Prostate gland (tissue), 2 donors: ENCODE measurements around the gene HK1. TPM values are rescaled to one million over a fixed set of nuclear protein-coding genes. Genes with fewer than 3 reads are reported as not detected.

Experiments used
- DNase-seq: peaks from one replicate; pipeline ENCODE4 v3.0.0-alpha.2; 2019; ENCODE audit warnings: low spot score
- H3K27ac ChIP-seq, 2 donors: fragments of 200-600 bp; sonication (generic); 2 replicates each; pipeline ENCODE4 v1.5.1; 2017 to 2019
- H3K27me3 ChIP-seq: fragments of 200-600 bp; sonication (generic); replicated peaks from 2 replicates; pipeline ENCODE4 v1.5.1; 2019; ENCODE audit not compliant: insufficient read depth
- H3K36me3 ChIP-seq, 2 donors: fragments of 200-600 bp; sonication (generic); 1 replicate in 1 of 2; 2 replicates in 1 of 2; pipeline versions ENCODE4 v1.5.1 to v1.8.1; 2017 to 2019
- H3K4me1 ChIP-seq: fragments of 200-600 bp; sonication (generic); replicated peaks from 2 replicates; pipeline ENCODE4 v1.5.1; 2019
- H3K4me3 ChIP-seq, 2 donors: fragments of 200-600 bp; sonication (generic); 2 replicates each; pipeline ENCODE4 v1.5.1; 2017 to 2019
- H3K9me3 ChIP-seq: fragments of 200-600 bp; sonication (generic); 2 replicates; pipeline ENCODE4 v1.5.1; 2017
- POLR2A ChIP-seq: fragments of 450-650 bp; IDR thresholded peaks from one replicate; pipeline ENCODE4 v1.6.1; 2016; ENCODE audit warnings: antibody characterized with exemption, mild to moderate bottlenecking
- POLR2AphosphoS5 ChIP-seq: sonication (generic); formaldehyde crosslinking; IDR thresholded peaks from one replicate; pipeline ENCODE4 v1.6.1; 2017; ENCODE audit warnings: antibody characterized with exemption
- WGBS: methylation state at CpG from one replicate; pipeline ENCODE4 v1.1.5; 2018; 5-methylcytosine and 5-hydroxymethylcytosine counted together
- intact Hi-C: fragments of 100-400 bp; cut with DNase I; formaldehyde crosslinking; loops from one replicate; pipeline ENCODE4 v1.14.2; 2022
- total RNA-seq, 2 donors: library from RNA; depleted of rRNA; stranded (reverse); fragments of >200 nt; gene quantifications; one replicate each; pipeline ENCODE4 v1.1.0, GENCODE V29; 2016
- TF ChIP-seq, protein P1 (sequence below), 4 experiments: fragments of 200-600 bp in 2 of 4; fragments of 450-650 bp in 2 of 4; sonication (generic) in 2 of 4; IDR thresholded peaks; 1 replicate in 3 of 4; 2 replicates in 1 of 4; pipeline ENCODE4 v1.5.1; 2016 to 2019; ENCODE audit warnings: antibody characterized with exemption in 4 of 4, mild to moderate bottlenecking in 2 of 4, moderate library complexity in 2 of 4

Gene HK1
- total RNA-seq, 2 donors from 2014 or later, result 67.8 to 134 TPM

DNA sequence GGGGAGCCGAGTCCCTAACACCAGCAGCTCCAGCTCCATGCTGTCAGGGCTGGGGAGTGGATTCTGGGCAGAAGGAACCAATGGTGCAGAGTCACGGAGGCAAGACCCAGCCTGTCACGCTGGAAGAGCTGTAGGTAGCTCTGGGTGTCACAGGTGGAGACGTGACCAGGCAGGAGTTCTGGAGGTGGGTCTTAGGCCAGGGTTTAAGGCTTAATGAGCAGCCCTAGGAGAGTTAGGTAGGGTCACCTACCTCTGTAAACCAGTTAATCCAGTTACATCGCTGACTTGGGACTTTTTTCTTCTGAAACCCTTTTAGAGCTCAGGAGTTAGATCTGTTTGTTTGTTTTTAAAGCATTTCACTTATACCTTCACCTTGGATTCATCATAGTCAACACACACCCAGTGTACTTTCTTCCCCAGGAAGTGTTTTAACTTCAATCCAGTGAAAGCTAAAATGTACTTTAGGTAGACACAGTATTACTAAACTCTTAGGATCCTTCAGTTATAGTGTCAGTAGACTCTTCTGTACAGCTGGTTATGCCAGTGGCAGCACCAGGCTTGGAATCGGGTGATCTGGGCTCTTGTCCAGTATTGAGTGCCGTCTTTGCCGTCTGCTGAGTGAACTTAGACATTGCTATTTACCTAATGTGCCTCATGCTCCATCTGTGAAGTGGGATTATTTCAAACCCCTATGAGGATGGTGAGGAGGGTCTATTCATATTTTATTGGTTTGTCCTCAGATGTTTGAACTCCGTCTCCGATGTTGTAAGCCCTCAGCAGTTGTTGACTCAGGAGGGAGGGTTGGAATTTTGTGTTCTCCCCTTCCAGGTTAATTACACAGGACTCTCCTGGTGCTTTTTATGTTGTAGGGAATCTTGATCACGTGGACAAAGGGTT is 107.4 kb downstream of the HK1 start:
- Histone ChIP-seq H3K4me1 (peaks cover 5% of the 10 kb centered on the region), H3K36me3 (peaks cover 0 to 19% of the 10 kb centered on the region in 2 donors), H3K27me3 (no peaks in the 10 kb centered on the region), H3K4me3 (no peak overlapping the region), H3K27ac (peak overlapping the region; percentile 78 to 87), H3K9me3 (no peaks in the 10 kb centered on the region)
- TF ChIP-seq POLR2A (peak; percentile 15), POLR2AphosphoS5 (peak; percentile 63)
- TF ChIP-seq, protein P1, sequence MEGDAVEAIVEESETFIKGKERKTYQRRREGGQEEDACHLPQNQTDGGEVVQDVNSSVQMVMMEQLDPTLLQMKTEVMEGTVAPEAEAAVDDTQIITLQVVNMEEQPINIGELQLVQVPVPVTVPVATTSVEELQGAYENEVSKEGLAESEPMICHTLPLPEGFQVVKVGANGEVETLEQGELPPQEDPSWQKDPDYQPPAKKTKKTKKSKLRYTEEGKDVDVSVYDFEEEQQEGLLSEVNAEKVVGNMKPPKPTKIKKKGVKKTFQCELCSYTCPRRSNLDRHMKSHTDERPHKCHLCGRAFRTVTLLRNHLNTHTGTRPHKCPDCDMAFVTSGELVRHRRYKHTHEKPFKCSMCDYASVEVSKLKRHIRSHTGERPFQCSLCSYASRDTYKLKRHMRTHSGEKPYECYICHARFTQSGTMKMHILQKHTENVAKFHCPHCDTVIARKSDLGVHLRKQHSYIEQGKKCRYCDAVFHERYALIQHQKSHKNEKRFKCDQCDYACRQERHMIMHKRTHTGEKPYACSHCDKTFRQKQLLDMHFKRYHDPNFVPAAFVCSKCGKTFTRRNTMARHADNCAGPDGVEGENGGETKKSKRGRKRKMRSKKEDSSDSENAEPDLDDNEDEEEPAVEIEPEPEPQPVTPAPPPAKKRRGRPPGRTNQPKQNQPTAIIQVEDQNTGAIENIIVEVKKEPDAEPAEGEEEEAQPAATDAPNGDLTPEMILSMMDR (IDR thresholded peaks at IDR 0.05), result no peak
- peak; percentile 84 for DNase-seq
- WGBS, result 39% methylated on average over 11 of the region's 11 CpGs
- intact Hi-C loops, result no loop called here

DNA sequence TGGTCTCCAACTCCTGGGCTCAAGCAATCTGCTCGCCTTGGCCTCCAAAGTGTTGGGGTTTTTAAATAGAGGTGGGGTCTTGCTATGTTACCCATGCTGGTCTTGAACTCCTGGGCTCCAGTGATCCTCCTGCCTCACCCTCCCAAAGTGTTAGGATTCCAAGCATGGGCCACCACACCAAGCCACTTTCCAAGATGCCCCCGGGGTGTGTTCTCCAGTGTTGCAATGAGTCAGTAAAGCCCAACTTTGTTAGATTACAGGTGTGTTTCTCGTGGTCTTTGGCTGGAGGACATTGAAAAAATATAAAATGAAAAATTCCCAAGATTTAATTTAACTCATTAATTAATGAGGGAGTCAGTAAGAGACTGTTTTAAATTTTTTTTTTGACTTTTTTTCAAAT is 109.2 kb downstream of the HK1 start:
- Histone ChIP-seq H3K27me3 (no peaks in the 10 kb centered on the region), H3K9me3 (no peaks in the 10 kb centered on the region), H3K4me3 (no peak overlapping the region), H3K36me3 (peaks cover 0 to 18% of the 10 kb centered on the region in 2 donors), H3K27ac (peak overlapping the region; percentile 78 to 87), H3K4me1 (peaks cover 5% of the 10 kb centered on the region)
- 75% methylated on average over 3 of the region's 3 CpGs for WGBS
- intact Hi-C loops, result no loop called here
- no peak for DNase-seq
- TF ChIP-seq POLR2AphosphoS5, result no peak
- no peak for TF ChIP-seq POLR2A
- TF ChIP-seq, protein P1 (IDR thresholded peaks at IDR 0.05), result no peak

DNA sequence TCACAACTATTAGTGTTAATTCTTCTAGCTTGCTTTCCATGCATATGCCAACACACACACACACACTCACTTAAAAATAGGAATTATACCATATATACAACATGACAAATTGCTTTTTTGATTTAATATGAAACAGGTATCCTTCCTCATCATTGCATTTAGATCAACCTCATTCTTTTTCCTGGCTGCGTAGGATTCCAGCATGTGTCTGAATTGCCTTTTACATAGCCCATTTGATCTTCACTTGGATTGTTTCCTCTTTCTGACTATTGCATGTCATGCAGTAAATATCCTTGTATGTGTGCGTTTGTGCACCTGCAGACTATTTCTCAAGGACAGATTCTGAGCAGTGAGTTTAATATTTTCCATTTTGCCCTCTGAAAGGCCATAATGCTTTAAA is 110.2 kb downstream of the HK1 start:
- DNase-seq, result no peak
- WGBS, result 95% methylated on average over 2 of the region's 2 CpGs
- no peaks in the 10 kb centered on the region for H3K9me3 ChIP-seq
- intact Hi-C loops, result no loop called here
- peaks cover 5% of the 10 kb centered on the region for H3K4me1 ChIP-seq
- peak overlapping the region in 1 of 2 donors; percentile 18 for H3K27ac ChIP-seq
- TF ChIP-seq, protein P1 (IDR thresholded peaks at IDR 0.05), result no peak
- no peak for TF ChIP-seq POLR2A
- no peak for TF ChIP-seq POLR2AphosphoS5
- no peaks in the 10 kb centered on the region for H3K27me3 ChIP-seq
- H3K4me3 ChIP-seq, result no peak overlapping the region
- peaks cover 0 to 15% of the 10 kb centered on the region in 2 donors for H3K36me3 ChIP-seq

DNA sequence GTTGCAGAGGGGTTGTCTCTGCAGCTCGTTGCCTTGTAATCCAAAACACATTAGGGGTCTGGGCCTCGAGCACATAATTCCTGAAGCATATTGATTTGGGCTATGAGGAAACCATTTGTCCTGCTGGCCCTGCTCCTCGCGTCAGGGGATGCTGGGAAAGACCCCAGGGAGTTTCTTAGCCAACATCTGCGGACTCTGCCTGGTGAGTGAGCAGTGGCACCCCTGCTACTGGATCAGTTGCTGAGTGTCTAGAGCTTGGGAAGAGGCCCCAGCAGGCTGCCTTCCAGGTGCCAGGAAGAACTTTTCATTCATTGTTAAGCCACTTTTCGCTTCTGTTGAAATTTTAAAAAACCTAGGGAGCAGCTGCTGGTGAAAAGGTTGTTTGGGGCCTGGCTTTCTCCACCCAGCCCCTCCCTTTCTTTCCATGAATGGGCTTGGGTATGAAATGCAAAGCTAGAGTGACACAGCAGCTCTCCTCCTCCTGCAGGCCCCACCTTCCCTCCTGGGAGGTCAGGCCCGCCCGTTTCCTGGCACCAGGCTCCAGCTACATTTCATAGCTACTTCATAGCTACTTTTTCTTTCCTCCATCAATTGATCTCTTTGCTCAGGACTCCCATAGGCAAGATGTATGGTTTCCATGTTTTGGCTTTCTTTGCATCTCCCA is 111.7 kb downstream of the HK1 start:
- H3K4me1 ChIP-seq, result peaks cover 5% of the 10 kb centered on the region
- 47% methylated on average over 8 of the region's 8 CpGs for WGBS
- H3K4me3 ChIP-seq, result no peak overlapping the region
- intact Hi-C loops, result loop anchor here (5.0 to 10.0 kb wide), 2 partner anchors 73 to 385 kb away; no protein-coding TSS in a partner anchor
- peak overlapping the region; percentile 18 to 56 for H3K27ac ChIP-seq
- peaks cover 0 to 15% of the 10 kb centered on the region in 2 donors for H3K36me3 ChIP-seq
- peak; percentile 54 for DNase-seq
- TF ChIP-seq POLR2A (no peak), POLR2AphosphoS5 (peak; percentile 42)
- TF ChIP-seq, protein P1 (IDR thresholded peaks at IDR 0.05), result no peak
- H3K9me3 ChIP-seq, result no peaks in the 10 kb centered on the region
- no peaks in the 10 kb centered on the region for H3K27me3 ChIP-seq
